Gastroesophageal sphincter (tissue), 3 donors: ENCODE data around the gene TSHZ2.

Source experiments
- CTCF ChIP-seq, 4 experiments: fragments of 200-600 bp in 2 of 4; fragments of 450-650 bp in 2 of 4; sonication (generic) in 1 of 4; IDR thresholded peaks; one replicate each; pipeline ENCODE4 v1.5.1; 2017 to 2019; ENCODE audit warnings: antibody characterized with exemption in 4 of 4, mild to moderate bottlenecking in 2 of 4, moderate library complexity in 2 of 4
- EP300 ChIP-seq: sonication (generic); formaldehyde crosslinking; IDR thresholded peaks from one replicate; pipeline ENCODE4 v1.6.1; 2017; ENCODE audit warnings: antibody characterized with exemption, mild to moderate bottlenecking
- POLR2A ChIP-seq, 2 donors: fragments of 450-650 bp; IDR thresholded peaks; one replicate each; pipeline ENCODE4 v1.6.1; 2017; ENCODE audit warnings: antibody characterized with exemption in 2 of 2, mild to moderate bottlenecking in 2 of 2, moderate library complexity in 1 of 2
- POLR2AphosphoS5 ChIP-seq: sonication (generic); formaldehyde crosslinking; IDR thresholded peaks from one replicate; pipeline ENCODE4 v1.6.1; 2017; ENCODE audit warnings: antibody characterized with exemption

- TF ChIP-seq CTCF (IDR thresholded peaks at IDR 0.05) (no peak), EP300 (no peak), POLR2AphosphoS5 (no peak), POLR2A (IDR thresholded peaks at IDR 0.05) (no peak)
Measured at GRCh38 chr20:53032046-53032445, 59.9 kb downstream of the TSHZ2 start.
